ENCODE data around the gene RNF213. TPM values are rescaled to one million over a fixed set of nuclear protein-coding genes. Genes with fewer than 3 reads are reported as not detected.

The RNF213 gene
- total and polyA plus RNA-seq, 2 of the 8 experiments (the other 6 are each of a cell fraction or from before 2014, with no cell fraction given), result 33.8 to 62.8 TPM

- H4K91ac ChIP-seq (replicated peaks; ENCODE audit: insufficient read length, low read length), result no peak overlapping the region
- CTCF ChIA-PET (ENCODE audit: partially characterized antibody), result interaction anchor here (0.6 to 1.6 kb wide), 3 partner anchors 11 to 158 kb away, joined by 3 to 7 read pairs (median 6); no protein-coding TSS in a partner anchor
- H3K23me2 ChIP-seq (ENCODE audit: low read depth, low read length), result peaks cover 2% of the 10 kb centered on the region; the same call in 1 of the 2 replicates
- H3K18ac ChIP-seq (ENCODE audit: extremely low read depth, low read length), result no peak overlapping the region
- no peak overlapping the region for H3K4ac ChIP-seq (replicated peaks; ENCODE audit: insufficient read length, low read depth, low read length)
- no peak overlapping the region for H2BK5ac ChIP-seq (ENCODE audit: low read depth, low read length)
- no peak overlapping the region for H3K4me2 ChIP-seq (ENCODE audit: insufficient read depth in 1 of 2, low read depth in 2 of 2, low read length in 2 of 2)
- DNase-seq (ENCODE audit: low read depth in 1 of 2, low spot score in 2 of 2) (no peak), FAIRE-seq (no peak)
- WGBS, 2 experiments (ENCODE audit: extremely low coverage in 1 of 2, insufficient coverage in 1 of 2, insufficient read length in 1 of 2, insufficient replicate concordance in 2 of 2, low coverage in 1 of 2, low lambda C conversion rate in 2 of 2, missing lambda C conversion rate in 1 of 2), result 86% methylated on average over 14 of the region's 17 CpGs; no CpG with 5 or more reads in 1 of the 2 experiments
- no peak overlapping the region for H2BK12ac ChIP-seq (ENCODE audit: low read depth, low read length)
- H4K8ac ChIP-seq (ENCODE audit: extremely low read depth, insufficient read depth, low read length), result no peak overlapping the region
- H3K4me3 ChIP-seq (ENCODE audit: extremely low read depth in 1 of 4, insufficient read depth in 2 of 4, low read depth in 3 of 4, low read length in 4 of 4), result no peak overlapping the region
- no peaks in the 10 kb centered on the region for H3K9me3 ChIP-seq (ENCODE audit: insufficient read depth in 2 of 2, low read depth in 1 of 2, low read length in 1 of 2)
- no peak overlapping the region for H3K56ac ChIP-seq (replicated peaks; ENCODE audit: insufficient read length, low read depth, low read length)
- H2BK15ac ChIP-seq (ENCODE audit: low read length), result no peak overlapping the region
- no peak overlapping the region for H2AK5ac ChIP-seq (ENCODE audit: low read depth, low read length)
- no peak overlapping the region for H2BK20ac ChIP-seq (ENCODE audit: low read length)
- peaks cover 0 to 4% (median 3%) of the 10 kb centered on the region in 4 experiments; a peak in 3 of 7 replicates for H3K4me1 ChIP-seq (replicated peaks in 1 of 4; ENCODE audit: control insufficient read depth in 3 of 4, insufficient read depth in 4 of 4, low read length in 3 of 4)
- no peak overlapping the region for H3K9ac ChIP-seq (replicated peaks in 1 of 4; ENCODE audit: extremely low read depth in 1 of 4, low read depth in 3 of 4, low read length in 3 of 4)
- H4K20me1 ChIP-seq (replicated peaks in 1 of 2; ENCODE audit: control insufficient read depth in 1 of 2, insufficient read depth in 2 of 2, low read length in 2 of 2), result peaks cover 0 to 15% of the 10 kb centered on the region in 2 experiments
- H3K36me3 ChIP-seq (ENCODE audit: control insufficient read depth in 2 of 4, insufficient read depth in 4 of 4, low read length in 3 of 4), result peaks cover 4 to 18% (median 12%) of the 10 kb centered on the region in 4 experiments; a peak in 5 of 8 replicates
- H2AFZ ChIP-seq (ENCODE audit: low read length), result no peak overlapping the region
- H3K79me1 ChIP-seq (ENCODE audit: low read depth, low read length), result peaks cover 6% of the 10 kb centered on the region; the same call in 1 of the 2 replicates
- H4K5ac ChIP-seq (ENCODE audit: insufficient read length, low read depth, low read length), result no peak overlapping the region
- H3K27ac ChIP-seq (ENCODE audit: low read depth, low read length), result no peak overlapping the region
- no peak overlapping the region for H3K14ac ChIP-seq (ENCODE audit: insufficient read length)
- H3K79me2 ChIP-seq (ENCODE audit: control insufficient read depth in 1 of 2, insufficient read depth in 2 of 2, low read length in 2 of 2), result no peaks in the 10 kb centered on the region
- POLR2A ChIA-PET (ENCODE audit: partially characterized antibody), result no interaction called here
- no peak overlapping the region for H2BK120ac ChIP-seq (replicated peaks; ENCODE audit: low read depth, low read length)
- no peak overlapping the region for H3K23ac ChIP-seq (ENCODE audit: insufficient read length)
- no peaks in the 10 kb centered on the region for H3K27me3 ChIP-seq (replicated peaks in 1 of 4; ENCODE audit: control insufficient read depth in 3 of 4, extremely low read depth in 1 of 4, insufficient read depth in 3 of 4, low read length in 3 of 4)
- TF ChIP-seq RXRA (IDR thresholded peaks at IDR 0.05; ENCODE audit: insufficient read depth, low read depth, low read length), result no peak
- TF ChIP-seq CHD2 (IDR thresholded peaks at IDR 0.05; ENCODE audit: low read length), result no peak
- no peak for TF ChIP-seq RAD21 (IDR thresholded peaks at IDR 0.05 in 1 of 2, conservative IDR thresholded peaks at IDR 0.05 in 1 of 2; ENCODE audit: low read depth in 2 of 2, low read length in 2 of 2)
- TF ChIP-seq KDM1A (IDR thresholded peaks at IDR 0.05; ENCODE audit: borderline replicate concordance, low read length), result no peak
- no peak for TF ChIP-seq TAF7 (optimal IDR thresholded peaks at IDR 0.05; ENCODE audit: borderline replicate concordance, low read depth, low read length)
These were observed 45.8 kb upstream of the RNF213 start for GRCh38 chr17:80214878-80215210.

All from H1 (cell line).